Activated CD8-positive, alpha-beta memory T cell treated with anti-CD3 and anti-CD28 coated beads, Interleukin-2, amount 10 ng/mL, durations not matched to agents 7 days and 5 days (primary cell): ENCODE data around the gene GIMAP8. TPM values are rescaled to one million over a fixed set of nuclear protein-coding genes. Genes with fewer than 3 reads are reported as not detected.
A peak's percentile ranks its signal among the peaks of the same experiment; 100 is the strongest.
"Not testable (repeated sequence)": the region's sequence is repeated elsewhere in the genome, so short reads cannot be mapped to it uniquely, and the experiment has no call there.

ENCODE experiments used
- ATAC-seq: fragments of 150-1000 bp; cut with Tn5 transposase; one replicate; pipeline ENCODE4 v1.10.0; 2021; ENCODE audit warnings: moderate library complexity
- CTCF ChIA-PET: fragments of 350-600 bp; sonication (Branson Sonifier 250); formaldehyde crosslinking; loops from one replicate; lab custom pipeline; 2021; ENCODE audit warnings: antibody characterized with exemption; lab: Charles Lee
- DNase-seq: peaks from one replicate; pipeline ENCODE4 v3.0.0-alpha.2; 2020
- H3K27ac Mint-ChIP-seq: one replicate; pipeline ENCODE4 v1.8.0; 2021; ENCODE audit warnings: mild to moderate bottlenecking, mixed read lengths
- H3K27me3 Mint-ChIP-seq: one replicate; pipeline ENCODE4 v1.8.0; 2021; ENCODE audit warnings: mixed read lengths
- H3K36me3 Mint-ChIP-seq: one replicate; pipeline ENCODE4 v1.8.0; 2021; ENCODE audit warnings: mild to moderate bottlenecking, mixed read lengths
- H3K4me1 Mint-ChIP-seq: one replicate; pipeline ENCODE4 v1.8.0; 2021; ENCODE audit warnings: mixed read lengths
- H3K4me3 Mint-ChIP-seq: one replicate; pipeline ENCODE4 v1.8.0; 2021; ENCODE audit warnings: mild to moderate bottlenecking, moderate library complexity, mixed read lengths
- H3K9me3 Mint-ChIP-seq: one replicate; pipeline ENCODE4 v1.8.0; 2022; ENCODE audit warnings: low read depth, mixed read lengths
- total RNA-seq, 2 experiments: library from RNA; stranded (reverse); gene quantifications; one replicate each; pipeline ENCODE4 v1.2.3, GENCODE V29; 2021

Gene GIMAP8
- total RNA-seq, 2 experiments from 2014 or later: 9.9 to 13.1 TPM

DNA sequence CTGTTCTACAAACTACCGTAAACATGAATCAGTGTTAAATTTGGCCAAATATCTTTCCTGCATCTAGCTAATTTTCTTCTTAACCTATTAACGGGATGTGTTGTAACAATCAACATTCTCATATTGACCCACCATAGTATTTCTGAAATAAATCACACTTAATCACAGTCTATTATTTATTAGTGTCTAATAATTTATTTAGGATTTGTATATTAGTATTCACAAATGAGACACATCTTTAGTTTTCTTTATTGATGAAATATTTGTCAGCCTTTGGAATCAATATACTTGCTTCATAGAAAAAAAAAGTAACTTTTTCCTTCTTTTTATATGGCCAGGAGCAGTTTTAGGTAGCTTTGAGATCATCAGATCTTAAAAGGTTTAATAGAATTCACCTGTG lies 68.9 kb downstream of the GIMAP8 start:
- H3K27ac Mint-ChIP-seq: peak overlapping the region; percentile 78
- H3K36me3 Mint-ChIP-seq: peaks cover 64% of the 10 kb centered on the region
- DNase-seq (no peak), ATAC-seq (no peak)
- H3K4me1 Mint-ChIP-seq: peaks cover 33% of the 10 kb centered on the region
- H3K4me3 Mint-ChIP-seq: peak overlapping the region; percentile 100
- CTCF ChIA-PET: interaction anchor here (1.3 to 2.1 kb wide), 2 partner anchors 45 to 68 kb away, joined by 4 to 7 read pairs; partner anchors contain the start of gene GIMAP8
- H3K27me3 Mint-ChIP-seq: no peaks in the 10 kb centered on the region
- no peaks in the 10 kb centered on the region for H3K9me3 Mint-ChIP-seq

DNA sequence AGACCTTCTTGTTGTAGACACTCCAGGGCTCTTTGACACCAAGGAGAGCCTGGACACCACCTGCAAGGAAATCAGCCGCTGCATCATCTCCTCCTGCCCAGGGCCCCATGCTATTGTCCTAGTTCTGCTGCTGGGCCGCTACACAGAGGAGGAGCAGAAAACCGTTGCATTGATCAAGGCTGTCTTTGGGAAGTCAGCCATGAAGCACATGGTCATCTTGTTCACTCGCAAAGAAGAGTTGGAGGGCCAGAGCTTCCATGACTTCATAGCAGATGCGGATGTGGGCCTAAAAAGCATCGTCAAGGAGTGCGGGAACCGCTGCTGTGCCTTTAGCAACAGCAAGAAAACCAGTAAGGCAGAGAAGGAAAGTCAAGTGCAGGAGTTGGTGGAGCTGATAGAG lies 69.7 kb downstream of the GIMAP8 start:
- peak; percentile 46 for ATAC-seq
- CTCF ChIA-PET: interaction anchor here (0.9 to 2.1 kb wide), 6 partner anchors 16 to 196 kb away, joined by 3 to 9 read pairs (median 5); partner anchors contain the start of genes GIMAP1 and GIMAP8
- Mint-ChIP-seq H3K36me3 (peaks cover 64% of the 10 kb centered on the region), H3K4me1 (peaks cover 33% of the 10 kb centered on the region), H3K27me3 (no peaks in the 10 kb centered on the region), H3K4me3 (peak overlapping the region; percentile 100), H3K9me3 (peaks cover 3% of the 10 kb centered on the region), H3K27ac (peak overlapping the region; percentile 75)
- peak; percentile 64 for DNase-seq

DNA sequence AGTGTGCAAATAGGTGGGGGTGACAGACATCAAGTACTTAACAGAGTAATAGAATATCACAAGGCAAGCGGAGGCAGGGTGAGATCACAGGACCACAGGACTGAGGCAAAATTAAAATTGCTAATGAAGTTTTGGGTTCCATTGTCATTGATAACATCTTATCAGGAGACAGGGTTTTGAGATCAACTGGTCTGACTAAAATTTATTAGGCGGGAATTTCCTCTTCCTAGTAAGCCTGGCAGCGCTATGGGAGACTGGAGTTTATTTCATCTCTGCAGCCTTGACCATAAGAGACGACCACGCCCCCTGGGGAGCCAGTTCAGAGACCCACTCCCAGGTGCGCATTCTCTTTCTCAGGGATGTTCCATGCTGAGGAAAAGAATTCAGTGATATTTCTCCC lies 72.5 kb downstream of the GIMAP8 start:
- ATAC-seq, H3K9me3 Mint-ChIP-seq, H3K27me3 Mint-ChIP-seq, DNase-seq, CTCF ChIA-PET: not testable (repeated sequence)
- Mint-ChIP-seq H3K27ac (peak overlapping the region; percentile 33), H3K36me3 (peaks cover 60% of the 10 kb centered on the region), H3K4me3 (peak overlapping the region; percentile 23), H3K4me1 (peaks cover 32% of the 10 kb centered on the region)

DNA sequence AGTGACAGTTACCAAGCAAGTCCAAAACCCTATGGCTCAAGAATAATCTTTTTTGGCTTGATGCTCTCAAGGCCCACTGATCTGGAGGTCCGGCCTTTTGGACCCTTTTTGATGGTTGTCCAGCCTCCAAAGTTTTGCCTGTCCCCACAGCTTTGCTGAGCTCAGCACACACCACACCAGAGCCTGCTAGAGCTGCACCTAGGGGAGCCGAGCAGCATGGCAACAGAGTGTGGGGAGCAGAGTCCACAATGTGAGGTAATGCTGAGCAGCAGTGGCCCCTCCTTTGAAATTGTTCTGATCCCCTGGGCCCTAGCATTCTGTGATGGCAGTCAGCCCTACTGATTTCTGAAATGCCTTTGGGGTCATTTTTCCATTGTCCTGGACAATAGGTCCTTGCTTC lies 73.6 kb downstream of the GIMAP8 start:
- H3K27me3 Mint-ChIP-seq: no peaks in the 10 kb centered on the region
- no peak overlapping the region for H3K27ac Mint-ChIP-seq
- peak; percentile 53 for ATAC-seq
- H3K9me3 Mint-ChIP-seq: peaks cover 6% of the 10 kb centered on the region
- peaks cover 30% of the 10 kb centered on the region for H3K4me1 Mint-ChIP-seq
- CTCF ChIA-PET: interaction anchor here (2.5 kb wide), 1 partner anchor 9 kb away, joined by 6 read pairs; the partner anchor contains the start of gene GIMAP7
- peaks cover 61% of the 10 kb centered on the region for H3K36me3 Mint-ChIP-seq
- no peak for DNase-seq
- no peak overlapping the region for H3K4me3 Mint-ChIP-seq

Other genes starting within 250 kb of the GIMAP8 start
- 10 to 100 TPM; 24.7 to 25.3 TPM for gene LRRC61, start 127.3 kb upstream of the GIMAP8 start, total RNA-seq
- 1 to 10 TPM; 4.0 to 4.8 TPM for gene ACTR3C, start 127.1 kb upstream of the GIMAP8 start, total RNA-seq
- gene RARRES2, start 109.0 kb upstream of the GIMAP8 start, total RNA-seq: not detected
- gene REPIN1, start 81.8 kb upstream of the GIMAP8 start, total RNA-seq: 10 to 100 TPM; 51.4 to 55.5 TPM
- gene ZNF775, start 71.3 kb upstream of the GIMAP8 start, total RNA-seq: 1 to 10 TPM; 7.5 to 8.4 TPM
- 10 to 100 TPM; 49.9 to 89.7 TPM for gene GIMAP7, start 64.2 kb downstream of the GIMAP8 start, total RNA-seq
- gene GIMAP4, start 116.8 kb downstream of the GIMAP8 start, total RNA-seq: 100 to 1,000 TPM in 1 of 2 experiments, 10 to 100 TPM in 1; 60.5 to 145 TPM
- 10 to 100 TPM; 54.6 to 65.0 TPM for gene GIMAP6, start 181.8 kb downstream of the GIMAP8 start, total RNA-seq
- gene GIMAP2, start 235.1 kb downstream of the GIMAP8 start, total RNA-seq: 10 to 100 TPM; 60.3 to 80.0 TPM